OCI-LY3 (cell line): Measurements from ENCODE around the gene AKR1B1.

ENCODE experiments used
- H2AFZ ChIP-seq: fragments of 200-600, 300-600 bp; shearing (Covaris generic); 2 replicates; pipeline ENCODE4 v1.6.0; 2014; ENCODE audit warnings: antibody characterized with exemption, low read depth, low read length
- H3K27ac ChIP-seq: fragments of 200-600, 300-600 bp; sonication (generic); 2 replicates; pipeline ENCODE4 v1.5.1; 2014; ENCODE audit warnings: mild to moderate bottlenecking, low read length, moderate library complexity, mixed read lengths
- H3K27me3 ChIP-seq: fragments of 200-600, 300-600 bp; sonication (generic); 2 replicates; pipeline ENCODE4 v1.6.1; 2014; ENCODE audit warnings: low read depth, low read length, mixed read lengths
- H3K36me3 ChIP-seq: fragments of 200-600, 300-600 bp; sonication (generic); replicated peaks from 2 replicates; pipeline ENCODE3; 2014; ENCODE audit warnings: low read depth, low read length, mixed read lengths
- H3K4me1 ChIP-seq: fragments of 300-600, 200-600 bp; sonication (generic); 2 replicates; pipeline ENCODE4 v1.6.1; 2014; ENCODE audit warnings: low read length, mixed read lengths
- H3K4me2 ChIP-seq: fragments of 200-600, 300-600 bp; sonication (generic); 2 replicates; pipeline ENCODE4 v1.6.1; 2014; ENCODE audit warnings: low read length, mixed read lengths
- H3K4me3 ChIP-seq: fragments of 300-600, 200-600 bp; sonication (generic); 2 replicates; pipeline ENCODE4 v1.5.1; 2014; ENCODE audit warnings: antibody characterized with exemption, mild to moderate bottlenecking, low read length, moderate library complexity
- H3K79me2 ChIP-seq: fragments of 300-600, 200-600 bp; shearing (Covaris generic); 2 replicates; pipeline ENCODE4 v1.6.1; 2014; ENCODE audit warnings: mild to moderate bottlenecking, low read length, mixed read lengths
- H3K9ac ChIP-seq: fragments of 300-600, 200-600 bp; shearing (Covaris generic); 2 replicates; pipeline ENCODE4 v1.6.0; 2014; ENCODE audit warnings: mild to moderate bottlenecking, low read length, moderate library complexity
- H3K9me3 ChIP-seq: fragments of 200-600, 300-600 bp; shearing (Covaris generic); 2 replicates; pipeline ENCODE4 v1.6.1; 2014; ENCODE audit warnings: low read length, mixed read lengths; ENCODE audit not compliant: insufficient read depth
- H4K20me1 ChIP-seq: fragments of 200-600, 300-600 bp; sonication (generic); 2 replicates; pipeline ENCODE4 v1.6.1; 2016; ENCODE audit warnings: low read length, mixed read lengths; ENCODE audit not compliant: insufficient read depth
- CTCF ChIP-seq: fragments of 200-600, 300-600 bp; sonication (generic); IDR thresholded peaks from 2 replicates; pipeline ENCODE4 v1.5.1; 2014; ENCODE audit warnings: antibody characterized with exemption, low read length, low read depth
- EZH2phosphoT487 ChIP-seq: fragments of 200-600 bp; shearing (Covaris generic); IDR thresholded peaks from 2 replicates; pipeline ENCODE4 v1.6.1; 2018; ENCODE audit warnings: antibody characterized with exemption, mixed run types, low read depth

AKR1B1 gene

GRCh38 chr7:134414109-134414508 lies 44.8 kb downstream of the AKR1B1 start:
- Histone ChIP-seq H3K4me1 (no peaks in the 10 kb centered on the region), H3K27ac (no peak overlapping the region), H2AFZ (no peak overlapping the region), H3K9me3 (no peaks in the 10 kb centered on the region), H3K27me3 (0 out of 2 replicates have a peak, but pooled peaks cover 4% of the 10 kb centered on the region), H3K79me2 (no peaks in the 10 kb centered on the region), H3K4me2 (no peak overlapping the region), H4K20me1 (no peaks in the 10 kb centered on the region), H3K9ac (no peak overlapping the region), H3K36me3 (no peaks in the 10 kb centered on the region), H3K4me3 (no peak overlapping the region)
- TF ChIP-seq EZH2phosphoT487 (no peak), CTCF (no peak)

- H3K9ac ChIP-seq = no peak overlapping the region
- H3K4me2 ChIP-seq = no peak overlapping the region
Measured at GRCh38 chr7:134407311-134407710, 51.6 kb downstream of the AKR1B1 start.

GRCh38 chr7:134406431-134406830 lies 52.5 kb downstream of the AKR1B1 start:
- H3K4me1 ChIP-seq = no peaks in the 10 kb centered on the region
- H3K4me3 ChIP-seq = no peak overlapping the region
- H3K4me2 ChIP-seq = no peak overlapping the region
- no peaks in the 10 kb centered on the region for H4K20me1 ChIP-seq
- no peaks in the 10 kb centered on the region for H3K36me3 ChIP-seq
- peaks cover 21% of the 10 kb centered on the region for H3K27me3 ChIP-seq
- TF ChIP-seq CTCF (no peak), EZH2phosphoT487 (no peak)
- no peaks in the 10 kb centered on the region for H3K9me3 ChIP-seq
- H3K79me2 ChIP-seq = no peaks in the 10 kb centered on the region
- H3K9ac ChIP-seq = no peak overlapping the region
- no peak overlapping the region for H3K27ac ChIP-seq
- H2AFZ ChIP-seq = no peak overlapping the region

More at GRCh38 chr7:134407311-134407710, 51.6 kb downstream of the AKR1B1 start:
- peaks cover 21% of the 10 kb centered on the region for H3K27me3 ChIP-seq
- no peaks in the 10 kb centered on the region for H4K20me1 ChIP-seq
- H3K79me2 ChIP-seq = no peaks in the 10 kb centered on the region
- no peaks in the 10 kb centered on the region for H3K36me3 ChIP-seq
- no peak overlapping the region for H3K4me3 ChIP-seq
- no peaks in the 10 kb centered on the region for H3K4me1 ChIP-seq
- TF ChIP-seq EZH2phosphoT487 (no peak), CTCF (no peak)
- no peak overlapping the region for H3K27ac ChIP-seq
- no peaks in the 10 kb centered on the region for H3K9me3 ChIP-seq
- H2AFZ ChIP-seq = no peak overlapping the region

- no peaks in the 10 kb centered on the region for H3K79me2 ChIP-seq
- H3K4me3 ChIP-seq = no peak overlapping the region
- H3K36me3 ChIP-seq = no peaks in the 10 kb centered on the region
- no peaks in the 10 kb centered on the region for H4K20me1 ChIP-seq
- peaks cover 21% of the 10 kb centered on the region for H3K27me3 ChIP-seq
- no peak overlapping the region for H2AFZ ChIP-seq
- no peaks in the 10 kb centered on the region for H3K9me3 ChIP-seq
- H3K4me2 ChIP-seq = no peak overlapping the region
- H3K4me1 ChIP-seq = no peaks in the 10 kb centered on the region
- TF ChIP-seq CTCF (no peak), EZH2phosphoT487 (no peak)
- H3K27ac ChIP-seq = no peak overlapping the region
- H3K9ac ChIP-seq = no peak overlapping the region
Measured at GRCh38 chr7:134405299-134405698, 53.6 kb downstream of the AKR1B1 start.
